IPS-20b (cell line): ENCODE data around the gene OR52K1.

Experiments used
- H3K27ac ChIP-seq: one replicate; pipeline ENCODE4 v1.5.1; 2013; ENCODE audit warnings: low read length
- H3K27me3 ChIP-seq: 2 replicates; pipeline ENCODE4 v1.6.1; 2013; ENCODE audit warnings: mild to moderate bottlenecking, low read length, inconsistent platforms; ENCODE audit not compliant: insufficient read depth
- H3K36me3 ChIP-seq: 2 replicates; pipeline ENCODE4 v1.6.1; 2013; ENCODE audit warnings: low read depth, mild to moderate bottlenecking, inconsistent platforms, low read length, moderate library complexity; ENCODE audit not compliant: insufficient read depth
- H3K4me1 ChIP-seq: 2 replicates; pipeline ENCODE4 v1.6.1; 2013; ENCODE audit warnings: mild to moderate bottlenecking, control low read depth, inconsistent platforms, low read length, moderate library complexity; ENCODE audit not compliant: insufficient read depth
- H3K4me3 ChIP-seq: 2 replicates; pipeline ENCODE4 v1.5.1; 2013; ENCODE audit warnings: mild to moderate bottlenecking, low read length, inconsistent platforms
- H3K9ac ChIP-seq: 2 replicates; pipeline ENCODE4 v1.6.1; 2013; ENCODE audit warnings: low read depth, mild to moderate bottlenecking, inconsistent platforms, low read length, moderate library complexity
- H3K9me3 ChIP-seq: 2 replicates; pipeline ENCODE4 v1.6.1; 2013; ENCODE audit warnings: mild to moderate bottlenecking, low read depth, low read length, inconsistent platforms; ENCODE audit not compliant: insufficient read depth

Gene OR52K1

GRCh38 chr11:4491878-4492606 lies 9.6 kb downstream of the OR52K1 start:
- Histone ChIP-seq H3K27me3 (no peaks in the 10 kb centered on the region), H3K4me1 (no peaks in the 10 kb centered on the region), H3K36me3 (no peaks in the 10 kb centered on the region), H3K27ac (no peak overlapping the region), H3K9me3 (0 out of 2 replicates have a peak, but pooled peaks cover 6% of the 10 kb centered on the region), H3K9ac (no peak overlapping the region), H3K4me3 (no peak overlapping the region)

DNA sequence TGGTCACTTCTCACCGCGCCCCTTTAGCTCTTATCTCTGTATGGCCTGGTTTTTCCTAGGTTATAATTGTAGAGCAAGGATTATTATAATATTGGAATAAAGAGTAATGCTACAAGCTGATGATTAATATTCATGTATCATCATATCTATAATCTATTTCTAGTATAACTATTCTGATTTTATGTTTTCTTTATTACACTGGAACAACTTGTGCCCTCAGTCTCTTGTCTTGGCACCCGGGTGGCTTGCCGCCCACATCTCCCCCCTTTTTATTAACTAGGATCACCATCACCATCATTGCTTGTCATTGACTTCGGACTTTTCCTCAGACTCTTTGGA lies 11.0 kb downstream of the OR52K1 start:
- Histone ChIP-seq H3K27me3 (no peaks in the 10 kb centered on the region), H3K4me1 (no peaks in the 10 kb centered on the region), H3K27ac (no peak overlapping the region), H3K9me3 (0 out of 2 replicates have a peak, but pooled peaks cover 6% of the 10 kb centered on the region), H3K4me3 (no peak overlapping the region), H3K9ac (no peak overlapping the region), H3K36me3 (no peaks in the 10 kb centered on the region)

DNA sequence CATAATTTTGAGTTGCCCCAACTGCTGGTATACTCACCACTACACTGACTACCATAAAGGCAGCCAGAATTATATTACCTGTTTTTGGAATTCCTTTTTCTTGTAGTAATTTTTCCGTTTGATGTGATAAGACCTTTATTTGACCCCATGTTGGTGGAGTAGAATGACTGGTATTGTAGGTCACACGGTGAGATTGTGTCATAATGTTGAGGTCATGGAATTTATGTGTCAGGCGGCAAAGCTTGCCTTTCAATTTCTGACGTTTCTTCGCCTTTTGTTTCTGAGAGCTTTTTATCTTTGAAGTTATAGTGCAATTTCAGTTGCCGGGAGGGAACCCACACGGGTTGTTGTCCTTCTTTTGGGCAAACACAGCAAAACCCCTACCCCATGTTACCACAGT lies 13.0 kb downstream of the OR52K1 start:
- H3K36me3 ChIP-seq, result no peaks in the 10 kb centered on the region
- H3K27me3 ChIP-seq, result no peaks in the 10 kb centered on the region
- no peak overlapping the region for H3K9ac ChIP-seq
- no peaks in the 10 kb centered on the region for H3K4me1 ChIP-seq
- no peak overlapping the region for H3K27ac ChIP-seq
- H3K4me3 ChIP-seq, result no peak overlapping the region
- H3K9me3 ChIP-seq, result 0 out of 2 replicates have a peak, but pooled peaks cover 6% of the 10 kb centered on the region

DNA sequence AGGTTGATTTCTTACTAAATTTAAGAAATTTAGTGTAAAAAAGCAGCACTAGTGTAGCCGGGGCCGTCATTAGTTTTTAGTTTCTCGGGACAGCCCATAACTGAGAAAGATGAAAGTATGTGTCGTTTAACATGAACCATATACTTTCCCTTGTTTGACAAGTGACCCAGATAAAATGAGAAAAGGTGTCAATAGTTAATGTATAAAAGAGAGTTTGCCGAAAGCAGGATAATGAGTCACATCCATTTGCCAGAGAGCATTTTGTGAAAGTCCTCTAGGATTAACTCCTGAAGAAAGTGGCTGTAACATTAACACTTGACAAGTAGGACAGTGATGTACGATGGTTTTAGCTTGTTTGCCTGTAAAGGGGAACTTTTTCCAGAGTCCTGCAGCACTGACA lies 13.5 kb downstream of the OR52K1 start:
- no peaks in the 10 kb centered on the region for H3K4me1 ChIP-seq
- H3K36me3 ChIP-seq, result no peaks in the 10 kb centered on the region
- no peak overlapping the region for H3K9ac ChIP-seq
- no peak overlapping the region for H3K27ac ChIP-seq
- no peaks in the 10 kb centered on the region for H3K27me3 ChIP-seq
- 0 out of 2 replicates have a peak, but pooled peaks cover 6% of the 10 kb centered on the region for H3K9me3 ChIP-seq
- H3K4me3 ChIP-seq, result no peak overlapping the region

DNA sequence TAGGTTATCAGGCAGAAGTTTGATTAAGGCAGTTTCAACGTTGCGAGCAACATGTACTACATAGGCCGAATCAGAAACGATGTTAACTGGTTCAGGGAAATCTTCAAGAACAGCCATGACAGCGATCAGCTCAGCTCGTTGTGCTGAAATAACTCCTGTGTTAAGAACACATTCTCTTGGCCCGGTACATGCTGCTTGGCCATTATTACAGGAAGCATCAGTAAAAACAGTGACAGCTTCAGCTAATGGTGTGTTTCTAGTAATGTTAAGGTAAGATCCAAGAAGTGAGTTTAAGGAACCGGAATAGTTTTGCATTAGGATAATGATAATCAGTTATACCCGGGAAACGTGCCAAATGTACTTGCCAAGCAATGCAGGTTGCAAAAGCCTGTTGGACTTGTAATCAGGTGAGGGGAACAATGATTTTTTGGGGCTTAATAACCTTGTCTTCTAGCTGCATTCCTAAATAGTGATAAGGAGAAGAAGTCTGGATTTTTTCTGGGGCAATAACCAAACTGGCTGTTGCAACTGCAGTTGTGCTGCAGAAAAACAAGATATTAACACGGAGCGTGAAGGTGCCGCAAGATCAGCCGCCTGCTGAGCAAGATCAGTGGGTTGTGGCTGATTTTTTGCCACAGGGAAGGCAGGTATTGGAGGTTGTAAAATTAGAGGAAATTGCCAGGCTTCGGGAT lies 14.3 kb downstream of the OR52K1 start:
- H3K36me3 ChIP-seq, result no peaks in the 10 kb centered on the region
- H3K9me3 ChIP-seq, result 0 out of 2 replicates have a peak, but pooled peaks cover 1% of the 10 kb centered on the region
- H3K27me3 ChIP-seq, result no peaks in the 10 kb centered on the region
- H3K9ac ChIP-seq, result no peak overlapping the region
- H3K4me1 ChIP-seq, result no peaks in the 10 kb centered on the region
- H3K4me3 ChIP-seq, result no peak overlapping the region
- no peak overlapping the region for H3K27ac ChIP-seq

GRCh38 chr11:4508886-4509285 lies 26.4 kb downstream of the OR52K1 start:
- Histone ChIP-seq H3K4me3 (no peak overlapping the region), H3K36me3 (no peaks in the 10 kb centered on the region), H3K9me3 (no peaks in the 10 kb centered on the region), H3K27ac (no peak overlapping the region), H3K27me3 (no peaks in the 10 kb centered on the region), H3K9ac (no peak overlapping the region), H3K4me1 (no peaks in the 10 kb centered on the region)

DNA sequence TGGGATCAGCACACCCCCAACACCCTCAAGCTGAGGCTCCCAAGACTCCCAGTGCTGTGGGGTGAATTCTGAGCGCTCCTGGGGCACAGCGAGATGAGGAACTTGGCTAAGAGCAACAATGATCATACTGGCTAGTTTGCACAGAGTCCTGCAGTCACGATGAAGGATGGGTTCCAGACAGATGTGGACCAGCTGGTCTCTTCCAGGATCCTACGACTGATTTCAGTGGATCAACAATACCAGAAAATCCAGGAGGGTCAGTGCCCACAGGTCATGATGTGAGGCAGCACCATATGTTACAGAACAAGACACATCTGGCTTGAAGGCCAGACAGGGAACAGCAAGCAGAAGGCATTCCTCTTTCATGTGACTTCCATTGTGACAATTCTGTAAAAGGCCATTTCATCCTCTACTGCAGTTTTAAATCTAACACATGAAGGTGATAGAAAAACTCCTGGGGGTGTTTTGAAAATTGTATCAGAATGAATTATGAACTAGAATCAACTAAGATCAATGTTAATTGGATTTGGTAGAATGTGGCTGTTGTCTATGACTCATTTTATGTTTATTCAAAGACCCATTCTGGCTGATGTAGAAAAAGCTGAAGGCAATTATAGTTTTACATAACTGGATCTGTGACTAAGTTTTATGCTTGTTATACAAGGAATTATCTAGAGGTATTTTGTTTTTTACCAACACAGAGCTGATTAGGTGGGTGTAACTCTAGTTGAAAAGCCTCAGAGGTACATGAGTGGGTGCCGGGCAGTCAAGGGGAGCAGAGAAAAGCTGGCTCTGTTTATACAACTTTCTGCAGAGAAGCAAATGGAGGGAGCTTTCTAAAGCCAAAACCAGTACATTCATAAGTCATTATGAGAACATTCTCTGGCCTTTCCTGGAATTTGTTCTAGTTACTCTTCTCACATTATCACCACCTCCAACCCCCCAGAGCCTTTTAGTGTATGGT lies 29.1 kb downstream of the OR52K1 start:
- no peaks in the 10 kb centered on the region for H3K4me1 ChIP-seq
- H3K27ac ChIP-seq, result no peak overlapping the region
- no peak overlapping the region for H3K4me3 ChIP-seq
- no peaks in the 10 kb centered on the region for H3K27me3 ChIP-seq
- H3K9me3 ChIP-seq, result no peaks in the 10 kb centered on the region
- no peak overlapping the region for H3K9ac ChIP-seq
- no peaks in the 10 kb centered on the region for H3K36me3 ChIP-seq

- Histone ChIP-seq H3K27me3 (no peaks in the 10 kb centered on the region), H3K4me3 (no peak overlapping the region), H3K36me3 (no peaks in the 10 kb centered on the region), H3K27ac (no peak overlapping the region), H3K4me1 (no peaks in the 10 kb centered on the region), H3K9ac (no peak overlapping the region), H3K9me3 (no peaks in the 10 kb centered on the region)
Observed at GRCh38 chr11:4514196-4514595, 31.8 kb downstream of the OR52K1 start.

DNA sequence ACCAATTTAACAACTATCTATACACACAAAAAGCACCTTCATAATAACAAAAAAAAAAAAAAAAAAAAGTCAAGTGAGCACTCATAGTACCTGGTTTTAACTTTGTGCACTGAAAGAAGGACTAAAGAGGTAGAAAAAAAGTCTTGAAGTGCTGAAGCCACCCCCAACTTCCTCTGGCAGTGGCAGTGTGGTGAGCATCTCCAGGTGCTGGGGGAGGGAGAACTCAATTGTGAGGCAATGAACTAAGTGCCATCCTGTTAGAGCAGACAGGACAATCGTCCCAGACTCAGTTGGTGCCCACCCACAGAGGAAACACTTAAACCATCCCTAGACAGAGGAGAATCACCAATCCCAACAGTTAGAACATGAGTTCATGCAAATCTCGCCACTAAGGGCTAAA lies 39.9 kb downstream of the OR52K1 start:
- no peak overlapping the region for H3K9ac ChIP-seq
- H3K9me3 ChIP-seq, result no peaks in the 10 kb centered on the region
- no peaks in the 10 kb centered on the region for H3K27me3 ChIP-seq
- H3K27ac ChIP-seq, result no peak overlapping the region
- no peaks in the 10 kb centered on the region for H3K4me1 ChIP-seq
- H3K4me3 ChIP-seq, result no peak overlapping the region
- H3K36me3 ChIP-seq, result no peaks in the 10 kb centered on the region

- no peaks in the 10 kb centered on the region for H3K27me3 ChIP-seq
- H3K36me3 ChIP-seq, result no peaks in the 10 kb centered on the region
- no peaks in the 10 kb centered on the region for H3K9me3 ChIP-seq
- no peak overlapping the region for H3K4me3 ChIP-seq
- H3K27ac ChIP-seq, result no peak overlapping the region
- H3K9ac ChIP-seq, result no peak overlapping the region
- H3K4me1 ChIP-seq, result no peaks in the 10 kb centered on the region
Observed at GRCh38 chr11:4522752-4523151, 40.3 kb downstream of the OR52K1 start.

- no peaks in the 10 kb centered on the region for H3K9me3 ChIP-seq
- no peak overlapping the region for H3K9ac ChIP-seq
- no peak overlapping the region for H3K4me3 ChIP-seq
- H3K27me3 ChIP-seq, result no peaks in the 10 kb centered on the region
- no peaks in the 10 kb centered on the region for H3K36me3 ChIP-seq
- H3K4me1 ChIP-seq, result no peaks in the 10 kb centered on the region
- H3K27ac ChIP-seq, result no peak overlapping the region
Observed at GRCh38 chr11:4523666-4524065, 41.2 kb downstream of the OR52K1 start.
